ENCODE measurements around the gene ASL. TPM values are rescaled to one million over a fixed set of nuclear protein-coding genes. Genes with fewer than 3 reads are reported as not detected.
"Not testable (repeated sequence)": the region's sequence is repeated elsewhere in the genome, so short reads cannot be mapped to it uniquely, and the experiment has no call there.

Gene ASL
- polyA plus RNA-seq, 1 donor: 9.2 TPM

DNA sequence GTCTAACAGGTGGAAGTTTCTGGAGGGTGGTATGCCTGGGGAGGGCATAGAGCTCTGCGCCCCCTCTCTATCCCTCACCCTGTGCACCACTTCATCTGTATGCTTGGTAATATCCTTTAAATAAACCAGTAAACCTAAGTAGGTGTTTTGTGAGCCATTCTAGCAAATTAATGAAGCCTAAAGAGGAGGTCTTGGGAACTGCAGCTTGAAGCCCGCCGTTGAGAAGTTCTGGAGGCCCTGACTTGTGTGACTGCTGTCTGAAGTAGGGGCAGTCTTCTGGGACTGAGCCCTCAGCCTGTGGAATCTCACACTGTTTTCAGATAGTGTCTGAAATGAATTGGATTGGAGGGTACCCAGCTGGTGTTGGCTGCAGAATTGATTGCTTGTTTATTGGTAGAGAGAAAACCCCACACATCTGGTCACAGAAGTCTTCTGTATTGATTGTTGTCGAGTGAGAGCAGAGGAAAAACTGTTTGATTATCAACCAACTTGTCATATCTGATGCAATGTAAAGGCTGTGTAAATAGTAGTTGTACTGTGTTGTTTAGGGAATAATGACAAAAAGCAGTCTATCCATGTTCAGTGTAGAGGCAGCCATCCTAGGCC lies 43.7 kb downstream of the ASL start:
- no peak for DNase-seq (ENCODE audit: low read depth)

DNA sequence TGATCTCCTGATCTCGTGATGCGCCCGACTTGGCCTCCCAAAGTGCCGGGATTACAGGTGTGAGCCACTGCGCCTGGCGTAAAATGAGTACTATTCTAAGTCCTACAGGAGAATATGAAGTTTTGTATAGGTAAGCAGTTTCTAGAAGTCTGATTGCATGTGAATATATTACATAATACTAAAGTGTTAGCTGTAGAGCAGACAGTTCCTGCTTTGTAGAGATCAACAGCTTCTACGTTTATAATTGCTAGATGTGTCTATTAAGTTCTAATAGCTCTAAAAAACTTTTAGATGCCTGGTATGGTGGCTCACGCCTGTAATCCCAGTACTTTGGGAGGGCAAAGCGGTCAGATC lies 47.5 kb downstream of the ASL start:
- no peak for DNase-seq (ENCODE audit: low read depth)

DNA sequence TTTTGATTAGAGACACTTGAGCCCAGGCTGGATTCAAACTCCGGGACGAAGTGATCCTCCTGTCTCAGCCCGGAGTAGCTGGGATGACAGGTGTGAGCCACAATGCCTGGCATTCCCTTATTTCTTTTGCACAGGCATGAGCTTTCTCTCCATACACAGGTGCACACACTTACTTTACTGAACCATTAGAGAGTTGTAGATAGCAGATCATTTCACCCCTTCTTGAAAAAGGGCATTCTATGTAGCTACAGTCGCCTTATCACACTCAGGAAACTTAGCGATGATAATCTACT lies 48.9 kb downstream of the ASL start:
- DNase-seq (ENCODE audit: low read depth): not testable (repeated sequence)

DNA sequence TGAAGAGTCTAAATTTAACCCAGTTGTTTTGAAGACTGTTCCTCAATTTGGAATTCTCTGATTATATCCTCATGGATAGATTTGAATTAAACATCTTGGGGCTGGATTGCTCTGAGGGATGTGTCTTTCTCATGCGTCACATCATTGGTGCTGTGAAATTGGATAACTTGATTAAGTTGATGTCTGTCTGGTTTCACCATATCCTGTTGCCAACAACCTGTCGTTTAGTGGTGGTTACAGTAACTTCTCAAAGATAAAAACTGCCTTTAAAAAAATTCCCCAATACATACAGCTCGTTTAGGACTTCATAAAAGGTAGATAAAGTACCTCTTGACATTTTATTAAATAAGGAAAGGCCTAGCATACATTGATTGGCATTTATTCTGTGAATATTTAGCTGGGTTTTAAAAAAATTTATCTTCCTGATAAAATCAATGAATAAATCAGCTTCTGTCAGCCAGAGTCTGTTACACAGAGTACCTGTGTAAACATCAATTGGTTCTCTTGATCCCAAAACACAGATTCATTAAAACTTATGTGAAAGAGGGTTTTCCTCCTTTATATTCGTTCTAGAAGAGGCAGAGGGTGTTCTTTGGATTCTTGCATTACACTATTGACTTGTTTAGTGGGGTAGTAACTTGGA lies 49.6 kb downstream of the ASL start:
- no peak for DNase-seq (ENCODE audit: low read depth)

DNA sequence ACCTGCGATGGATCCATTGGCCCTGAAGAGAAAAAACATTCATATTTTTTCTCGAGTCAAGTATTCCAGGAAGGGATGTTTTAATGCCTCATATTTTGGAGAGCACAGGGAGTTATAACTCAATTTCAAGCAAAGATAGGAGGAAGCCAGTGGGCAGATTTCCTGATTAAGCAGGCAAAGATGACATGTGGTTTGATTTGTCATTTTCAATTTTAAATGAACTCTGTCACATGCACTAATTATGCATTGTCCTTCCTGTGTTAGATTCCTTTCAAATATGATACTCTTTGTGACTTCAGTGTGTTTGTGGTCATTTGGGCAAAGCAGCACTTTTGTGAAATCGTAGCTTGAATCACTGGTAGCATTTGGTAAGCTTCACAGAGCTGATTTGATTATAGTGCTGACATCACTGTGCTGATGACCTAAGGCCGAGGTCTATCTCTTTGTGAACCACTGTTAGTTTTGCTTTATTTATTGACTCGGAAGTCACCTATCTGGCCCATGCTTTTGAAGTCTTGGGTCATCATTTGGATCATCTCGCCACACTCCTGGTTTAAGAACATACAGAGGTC lies 50.2 kb downstream of the ASL start:
- DNase-seq (ENCODE audit: low read depth): not testable (repeated sequence)

DNA sequence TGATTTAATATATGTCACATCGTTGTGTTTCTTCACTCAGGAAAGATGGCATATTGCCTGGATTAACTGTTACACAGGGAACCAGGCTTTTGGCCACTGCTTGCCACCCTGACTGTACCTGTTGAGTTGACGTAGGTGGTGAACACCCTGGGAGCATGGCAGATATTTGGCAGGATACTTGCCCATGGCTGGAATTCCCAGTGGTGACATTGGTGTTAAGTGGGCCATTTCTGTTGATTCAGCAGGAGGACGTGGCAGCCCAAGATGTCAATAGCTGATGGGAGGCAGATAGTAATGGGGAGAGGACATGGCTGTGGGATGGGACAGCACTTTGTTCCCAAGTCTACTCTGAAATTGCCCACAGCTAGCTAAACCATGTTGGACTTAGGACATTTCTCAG lies 51.6 kb downstream of the ASL start:
- not testable (repeated sequence) for DNase-seq (ENCODE audit: low read depth)

DNA sequence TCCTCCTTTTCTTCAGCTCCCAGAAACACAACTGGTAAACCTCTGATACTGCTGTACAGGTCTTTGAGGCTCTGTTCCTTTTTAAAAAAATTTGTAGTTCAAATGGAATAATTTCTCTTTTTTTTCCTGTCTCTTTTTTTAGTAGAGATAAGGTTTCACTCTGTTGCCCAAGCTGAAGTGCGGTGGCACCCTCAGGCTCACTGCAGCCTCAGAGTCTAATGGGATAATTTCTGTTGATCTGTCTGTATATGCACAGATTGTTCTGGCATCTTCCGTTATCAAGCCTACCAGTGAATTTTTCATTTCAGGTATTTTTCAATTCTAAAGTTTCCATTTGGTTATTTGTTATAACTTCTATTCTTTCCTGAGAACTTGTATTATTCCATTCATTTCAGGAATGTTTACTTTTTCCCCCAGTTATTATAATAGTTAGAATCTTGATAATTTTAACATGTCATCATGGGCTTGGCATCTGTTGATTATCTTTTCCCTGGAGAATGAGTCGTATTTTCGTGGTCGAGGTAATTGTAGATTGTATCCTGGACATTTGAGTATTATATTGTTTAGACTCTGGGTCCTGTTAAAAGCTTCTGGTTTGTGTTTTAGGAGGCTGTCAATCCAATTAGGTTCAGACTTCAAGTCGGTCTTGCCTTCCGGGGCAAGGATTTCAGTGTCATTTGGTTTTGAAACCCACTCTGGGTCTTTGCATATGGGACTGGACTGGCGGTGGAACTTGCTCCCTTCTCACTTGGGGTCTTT lies 63.6 kb downstream of the ASL start:
- no peak for DNase-seq (ENCODE audit: low read depth)

DNA sequence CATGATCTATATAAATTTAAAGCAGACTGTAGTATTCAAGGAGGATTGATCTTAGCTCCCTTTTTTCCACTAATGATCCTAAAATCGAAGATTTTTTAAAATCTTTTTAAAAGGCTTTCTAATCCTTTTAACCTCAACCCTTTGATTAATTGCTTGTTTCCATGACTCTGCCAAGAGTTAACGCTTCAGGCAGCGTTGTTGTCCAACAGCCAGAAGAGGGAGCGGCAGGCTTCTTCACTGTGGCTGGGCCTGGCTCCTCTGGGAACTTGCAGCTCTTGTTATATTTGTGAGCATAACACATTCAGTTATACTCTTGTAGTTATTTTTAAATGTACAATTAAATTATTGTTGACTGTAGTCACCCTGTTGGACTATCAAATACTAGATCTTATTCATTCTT lies 65.3 kb downstream of the ASL start:
- DNase-seq (ENCODE audit: low read depth): peak; percentile 52

DNA sequence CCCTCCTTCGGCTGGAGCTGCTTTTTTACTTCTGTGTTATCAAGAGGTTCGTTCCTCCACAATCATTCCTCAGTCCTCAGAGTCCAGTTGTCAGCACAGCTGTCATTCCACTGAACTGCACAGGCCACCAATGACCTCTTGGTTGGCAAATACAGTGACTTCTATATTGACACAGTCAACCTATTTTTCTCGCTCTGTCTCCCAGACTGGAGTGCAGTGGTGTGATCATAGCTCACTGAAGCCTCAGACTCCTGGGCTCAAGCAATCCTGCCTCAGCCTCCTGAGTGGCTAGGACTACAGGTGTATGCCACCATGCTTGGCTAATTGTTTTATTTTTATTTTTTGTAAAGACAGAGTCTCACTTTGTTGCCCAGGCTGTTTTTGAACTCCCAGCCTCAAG lies 66.7 kb downstream of the ASL start:
- DNase-seq (ENCODE audit: low read depth): no peak

DNA sequence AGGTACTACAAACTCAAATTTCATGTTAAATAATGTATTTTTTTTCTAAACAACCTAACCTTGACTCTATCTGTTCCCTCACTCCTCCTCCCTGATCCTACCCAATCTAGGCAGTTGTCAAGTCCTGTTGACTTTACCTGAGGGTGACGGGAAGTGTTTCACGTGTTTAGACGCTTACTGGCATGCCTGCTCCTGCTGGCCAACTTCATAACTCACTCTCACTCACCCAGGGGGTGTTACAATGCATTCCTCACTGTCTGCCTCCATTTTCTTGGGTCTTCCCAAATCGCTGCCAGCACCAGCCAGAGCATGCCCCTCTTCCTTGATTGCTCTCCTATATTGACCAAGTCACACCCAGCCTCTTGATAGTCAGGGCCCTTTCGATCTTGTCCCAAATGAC lies 67.4 kb downstream of the ASL start:
- DNase-seq (ENCODE audit: low read depth): no peak

Other genes starting within 250 kb of the ASL start
- 18.6 TPM for gene VKORC1L1, start 202.7 kb upstream of the ASL start, polyA plus RNA-seq (ENCODE audit: insufficient read length)
- 33.4 TPM for gene GUSB, start 93.6 kb upstream of the ASL start, polyA plus RNA-seq (ENCODE audit: insufficient read length)
- gene CRCP, start 39.0 kb downstream of the ASL start, polyA plus RNA-seq (ENCODE audit: insufficient read length): 21.5 TPM
- 12.0 TPM for gene TPST1, start 129.5 kb downstream of the ASL start, polyA plus RNA-seq (ENCODE audit: insufficient read length)

Data from forelimb muscle (tissue), 1 donor.